ENCODE measurements around the gene TBC1D1. TPM values are rescaled to one million over a fixed set of nuclear protein-coding genes. Genes with fewer than 3 reads are reported as not detected.

Gene TBC1D1
- total RNA-seq, 1 donor from 2014 or later = 96.0 TPM

- TF ChIP-seq POLR2AphosphoS5 (IDR thresholded peaks at IDR 0.05; ENCODE audit: insufficient read depth in 1 of 2, low read depth in 1 of 2) (no peak), CTCF (IDR thresholded peaks at IDR 0.05) (no peak), POLR2A (IDR thresholded peaks at IDR 0.05) (no peak)
- Histone ChIP-seq H3K27me3 (no peaks in the 10 kb centered on the region), H3K36me3 (no peaks in the 10 kb centered on the region), H3K9me3 (no peaks in the 10 kb centered on the region), H3K4me3 (no peak overlapping the region), H3K4me1 (no peaks in the 10 kb centered on the region), H3K27ac (no peak overlapping the region)
- intact Hi-C loops (cut with DNase I) = loop anchor here (10.0 kb wide), 1 partner anchor 51 kb away; the partner anchor contains the start of gene PGM2
- DNase-seq (ENCODE audit: extremely low spot score in 2 of 2) = no peak
Measured at GRCh38 chr4:37876156-37876555, 14.7 kb upstream of the TBC1D1 start.

GRCh38 chr4:37879365-37879764 is 11.5 kb upstream of the TBC1D1 start:
- Histone ChIP-seq H3K9me3 (no peaks in the 10 kb centered on the region), H3K4me3 (no peak overlapping the region), H3K27me3 (no peaks in the 10 kb centered on the region), H3K36me3 (no peaks in the 10 kb centered on the region), H3K27ac (no peak overlapping the region), H3K4me1 (no peaks in the 10 kb centered on the region)
- DNase-seq (ENCODE audit: extremely low spot score in 2 of 2) = no peak
- TF ChIP-seq POLR2AphosphoS5 (IDR thresholded peaks at IDR 0.05; ENCODE audit: insufficient read depth in 1 of 2, low read depth in 1 of 2) (no peak), CTCF (IDR thresholded peaks at IDR 0.05) (no peak), POLR2A (IDR thresholded peaks at IDR 0.05) (no peak)
- intact Hi-C loops (cut with DNase I) = loop anchor here (10.0 kb wide), 1 partner anchor 55 kb away; the partner anchor contains the start of gene PGM2

GRCh38 chr4:37881811-37882210 is 9.1 kb upstream of the TBC1D1 start:
- intact Hi-C loops (cut with DNase I) = no loop called here
- Histone ChIP-seq H3K4me1 (no peaks in the 10 kb centered on the region), H3K27ac (no peak overlapping the region), H3K36me3 (no peaks in the 10 kb centered on the region), H3K4me3 (no peak overlapping the region), H3K9me3 (no peaks in the 10 kb centered on the region), H3K27me3 (no peaks in the 10 kb centered on the region)
- no peak for DNase-seq (ENCODE audit: extremely low spot score in 2 of 2)
- TF ChIP-seq POLR2AphosphoS5 (IDR thresholded peaks at IDR 0.05; ENCODE audit: insufficient read depth in 1 of 2, low read depth in 1 of 2) (no peak), POLR2A (IDR thresholded peaks at IDR 0.05) (no peak), CTCF (IDR thresholded peaks at IDR 0.05) (no peak)

GRCh38 chr4:37882665-37883296 is 8.1 kb upstream of the TBC1D1 start:
- no peak for DNase-seq (ENCODE audit: extremely low spot score in 2 of 2)
- Histone ChIP-seq H3K36me3 (no peaks in the 10 kb centered on the region), H3K9me3 (no peaks in the 10 kb centered on the region), H3K4me1 (no peaks in the 10 kb centered on the region), H3K27ac (no peak overlapping the region), H3K27me3 (no peaks in the 10 kb centered on the region), H3K4me3 (no peak overlapping the region)
- TF ChIP-seq POLR2A (IDR thresholded peaks at IDR 0.05) = no peak
- TF ChIP-seq CTCF (IDR thresholded peaks at IDR 0.05) = no peak
- no peak for TF ChIP-seq POLR2AphosphoS5 (IDR thresholded peaks at IDR 0.05; ENCODE audit: insufficient read depth in 1 of 2, low read depth in 1 of 2)
- intact Hi-C loops (cut with DNase I) = no loop called here

- H3K9me3 ChIP-seq = no peaks in the 10 kb centered on the region
- intact Hi-C loops (cut with DNase I) = no loop called here
- H3K4me3 ChIP-seq = no peak overlapping the region
- H3K36me3 ChIP-seq = no peaks in the 10 kb centered on the region
- peaks cover 5% of the 10 kb centered on the region for H3K4me1 ChIP-seq
- no peaks in the 10 kb centered on the region for H3K27me3 ChIP-seq
- DNase-seq (ENCODE audit: extremely low spot score in 2 of 2) = no peak
- H3K27ac ChIP-seq = peak overlapping the region; percentile 8
- TF ChIP-seq POLR2AphosphoS5 (IDR thresholded peaks at IDR 0.05; ENCODE audit: insufficient read depth in 1 of 2, low read depth in 1 of 2) (no peak), CTCF (IDR thresholded peaks at IDR 0.05) (no peak), POLR2A (IDR thresholded peaks at IDR 0.05) (no peak)
Measured at GRCh38 chr4:37884855-37885487, 5.9 kb upstream of the TBC1D1 start.

All from vagina (tissue), 2 donors.